Measurements from ENCODE around the gene PCDH12.

PCDH12 gene

GRCh38 chr5:141958113-141958512 lies at the start of gene PCDH12:
PCDH12 (minus strand) TSS chr5:141958202; CDS start chr5:141957851, 351 bp downstream.
- peak; percentile 51 for DNase-seq

- DNase-seq: no peak
Measured at GRCh38 chr5:142007237-142007544, 49.2 kb upstream of the PCDH12 start.

GRCh38 chr5:142006363-142007236 lies 48.6 kb upstream of the PCDH12 start:
- no peak for DNase-seq

GRCh38 chr5:142003266-142003800 lies 45.3 kb upstream of the PCDH12 start:
- no peak for DNase-seq

- no peak for DNase-seq
Measured at GRCh38 chr5:142000704-142001484, 42.9 kb upstream of the PCDH12 start.

- no peak for DNase-seq
Measured at GRCh38 chr5:142000173-142000572, 42.2 kb upstream of the PCDH12 start.

- no peak for DNase-seq
Measured at GRCh38 chr5:141997358-141997960, 39.5 kb upstream of the PCDH12 start.

GRCh38 chr5:141995656-141996055 lies 37.7 kb upstream of the PCDH12 start:
- no peak for DNase-seq

- DNase-seq: peak; percentile 18
Measured at GRCh38 chr5:141994511-141995136, 36.6 kb upstream of the PCDH12 start.

- peak; percentile 20 for DNase-seq
Measured at GRCh38 chr5:141992349-141992963, 34.5 kb upstream of the PCDH12 start.

- DNase-seq: no peak
Measured at GRCh38 chr5:141989720-141990119, 31.7 kb upstream of the PCDH12 start.

GRCh38 chr5:141986072-141986471 lies 28.1 kb upstream of the PCDH12 start:
- no peak for DNase-seq

- DNase-seq: no peak
Measured at GRCh38 chr5:141982626-141983025, 24.6 kb upstream of the PCDH12 start.

- no peak for DNase-seq
Measured at GRCh38 chr5:141978389-141978788, 20.4 kb upstream of the PCDH12 start.

- no peak for DNase-seq
Measured at GRCh38 chr5:141976176-141976575, 18.2 kb upstream of the PCDH12 start.

GRCh38 chr5:141973871-141974595 lies 16.0 kb upstream of the PCDH12 start:
- DNase-seq: no peak

GRCh38 chr5:141969783-141970771 lies 12.1 kb upstream of the PCDH12 start:
- DNase-seq: no peak

- peak; percentile 98 for DNase-seq
Measured at GRCh38 chr5:141968914-141969608, 11.1 kb upstream of the PCDH12 start, which contains the start of gene RNF14. RNF14 (plus strand) TSS chr5:141969105; CDS start chr5:141973589, 4,484 bp downstream.

GRCh38 chr5:141966963-141967333 lies 8.9 kb upstream of the PCDH12 start:
- DNase-seq: no peak
